AG04449 (cell line): Measurements from ENCODE around the gene HOXA7.

Experiments
- CTCF ChIA-PET: fragments of 350-600 bp; formaldehyde crosslinking; extraction: SDS; loops from one replicate; lab custom pipeline; 2021; ENCODE audit warnings: antibody characterized with exemption; lab: Yijun Ruan, JAX
- POLR2A ChIA-PET: fragments of 400-600, 350-600 bp; formaldehyde crosslinking; extraction: SDS; loops from one replicate; lab custom pipeline; 2020; ENCODE audit warnings: antibody characterized with exemption, inconsistent platforms; lab: Yijun Ruan, JAX
- DNase-seq: peaks from one replicate; pipeline ENCODE4 v3.0.0-alpha.2; 2010; ENCODE audit warnings: low read depth, low spot score
- H3K4me3 ChIP-seq: 2 replicates; pipeline ENCODE4 v1.5.1; 2011; ENCODE audit warnings: low read depth, mild to moderate bottlenecking, control low read depth, low read length
- CTCF ChIP-seq: IDR thresholded peaks from one replicate; pipeline ENCODE4 v1.5.1; 2011; ENCODE audit warnings: mild to moderate bottlenecking, moderate library complexity, low read length, control low read depth, inconsistent platforms; ENCODE audit not compliant: insufficient read depth; ENCODE audit errors: missing control alignments

The HOXA7 gene

DNA sequence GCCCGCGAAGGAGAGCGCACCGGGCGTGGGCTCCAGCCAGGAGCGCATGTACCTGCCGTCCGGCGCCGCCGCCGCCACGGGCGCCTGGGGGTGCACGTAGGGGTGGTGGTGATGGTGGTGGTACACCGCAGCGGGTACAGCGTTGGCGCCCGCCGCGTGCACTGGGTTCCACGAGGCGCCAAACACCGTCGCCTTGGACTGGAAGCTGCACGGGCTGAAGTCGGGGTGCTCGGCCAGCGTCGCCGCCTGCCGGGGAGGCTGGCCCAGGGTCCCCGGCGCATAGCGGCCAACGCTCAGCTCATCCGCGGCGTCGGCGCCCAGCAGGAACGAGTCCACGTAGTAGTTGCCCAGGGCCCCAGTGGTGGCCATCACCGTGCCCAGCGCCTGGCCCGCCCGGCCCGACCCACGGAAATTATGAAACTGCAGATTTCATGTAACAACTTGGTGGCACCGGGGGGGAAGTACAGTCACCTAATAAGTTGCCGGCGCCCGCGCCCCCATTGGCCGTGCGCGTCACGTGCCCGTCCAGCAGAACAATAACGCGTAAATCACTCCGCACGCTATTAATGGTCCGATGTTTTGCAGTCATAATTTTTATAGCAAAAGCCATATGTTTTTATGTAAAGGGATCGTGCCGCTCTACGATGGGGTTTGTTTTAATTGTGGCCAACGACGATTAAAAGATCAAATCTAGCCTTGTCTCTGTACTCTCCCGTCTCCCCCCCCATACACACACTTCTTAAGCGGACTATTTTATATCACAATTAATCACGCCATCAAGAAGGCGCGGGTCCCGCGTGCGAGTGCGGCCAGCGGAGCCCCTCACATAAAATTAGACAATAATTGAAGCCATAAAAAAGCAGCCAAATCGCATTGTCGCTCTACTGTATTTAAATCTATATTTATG, 8.9 kb upstream of the HOXA7 start, which contains the start of gene HOXA9:
HOXA9 (minus strand) TSS at position 449 of the 907 bp plus-strand sequence; CDS start at position 369, 80 bp downstream.
- peak within 1 kb of the TSS; percentile 75 for H3K4me3 ChIP-seq
- ChIA-PET CTCF (interaction anchor here (1.0 to 6.8 kb wide), 7 partner anchors 9 to 1309 kb away, joined by 3 to 117 read pairs (median 3); partner anchors contain the start of genes HOXA10, HOXA3 and HOXA7), POLR2A (interaction anchor here (1.1 to 2.4 kb wide), 3 partner anchors 9 to 14 kb away, joined by 3 to 13 read pairs (median 12); partner anchors contain the start of gene HOXA7)
- TF ChIP-seq CTCF: peak; percentile 4
- peak; percentile 88 for DNase-seq

DNA sequence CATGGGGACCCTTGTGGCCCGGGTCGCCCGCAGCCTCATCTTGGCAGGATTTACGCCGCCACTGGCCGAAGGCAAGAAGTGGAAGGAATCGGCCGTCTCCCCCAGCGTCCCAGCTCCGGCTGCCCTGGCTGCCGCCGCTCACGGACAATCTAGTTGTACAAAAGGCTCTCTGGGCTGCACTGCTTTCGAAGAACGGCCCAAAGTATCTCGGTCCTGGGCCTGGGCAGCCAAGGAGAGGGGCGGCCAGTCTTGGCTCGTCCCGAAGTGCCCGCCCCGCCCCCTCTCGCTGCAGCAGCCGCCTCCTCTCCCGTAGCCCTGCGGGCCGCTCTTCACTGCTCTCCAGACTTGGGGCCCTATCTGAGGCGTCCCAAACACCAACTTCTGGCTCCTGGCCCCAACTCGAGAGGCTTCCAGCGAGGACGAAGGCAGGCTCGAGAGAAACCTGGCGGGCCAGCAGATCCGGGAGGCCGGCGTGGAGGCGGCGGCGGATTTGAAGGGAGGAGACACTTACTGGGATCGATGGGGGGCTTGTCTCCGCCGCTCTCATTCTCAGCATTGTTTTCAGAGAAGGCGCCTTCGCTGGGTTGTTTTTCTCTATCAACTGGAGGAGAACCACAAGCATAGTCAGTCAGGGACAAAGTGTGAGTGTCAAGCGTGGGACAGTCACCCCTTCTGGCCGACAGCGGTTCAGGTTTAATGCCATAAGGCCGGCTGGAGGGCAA, 8.1 kb upstream of the HOXA7 start:
- POLR2A ChIA-PET: interaction anchor here (1.0 to 2.8 kb wide), 3 partner anchors 8 to 15 kb away, joined by 3 to 13 read pairs (median 10); no protein-coding TSS in a partner anchor
- peak overlapping the region; percentile 75 for H3K4me3 ChIP-seq
- peak; percentile 23 for TF ChIP-seq CTCF
- CTCF ChIA-PET: interaction anchor here (1.0 to 6.8 kb wide), 3 partner anchors 11 to 13 kb away, joined by 3 to 117 read pairs (median 4); partner anchors contain the start of genes HOXA10 and HOXA3
- no peak for DNase-seq

DNA sequence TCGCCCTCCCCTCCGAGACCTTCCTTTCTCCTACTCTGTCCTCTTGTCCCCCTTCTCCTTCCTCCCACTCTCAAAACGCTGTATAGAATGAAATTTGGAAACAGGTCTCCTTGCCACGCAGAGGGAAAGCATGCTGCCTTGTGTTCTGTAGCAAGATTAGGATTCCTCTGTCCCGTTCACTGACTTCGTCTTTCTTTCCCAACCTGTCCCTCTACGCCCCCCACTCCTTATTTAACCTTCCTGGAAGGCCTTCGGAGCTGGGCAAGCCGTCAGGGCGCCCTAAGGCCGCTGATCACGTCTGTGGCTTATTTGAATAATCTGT, 7.5 kb upstream of the HOXA7 start:
- TF ChIP-seq CTCF: no peak
- ChIA-PET CTCF (interaction anchor here (1.0 to 6.8 kb wide), 5 partner anchors 12 to 795 kb away, joined by 3 to 117 read pairs (median 26); partner anchors contain the start of genes HOXA10 and HOXA5), POLR2A (interaction anchor here (1.0 to 2.8 kb wide), 2 partner anchors 9 to 15 kb away, joined by 3 to 10 read pairs; no protein-coding TSS in a partner anchor)
- no peak for DNase-seq
- peak overlapping the region; percentile 75 for H3K4me3 ChIP-seq

- CTCF ChIA-PET: interaction anchor here (0.7 to 6.8 kb wide), 16 partner anchors 10 to 1269 kb away, joined by 3 to 117 read pairs (median 21); partner anchors contain the start of genes HOXA10, HOXA3 and HOXA5
- peak overlapping the region; percentile 75 for H3K4me3 ChIP-seq
- POLR2A ChIA-PET: interaction anchor here (0.8 to 3.5 kb wide), 5 partner anchors 9 to 19 kb away, joined by 3 to 33 read pairs (median 4); partner anchors contain the start of genes HOXA10 and HOXA3
- TF ChIP-seq CTCF: no peak
- DNase-seq: no peak
These were observed 7.0 kb upstream of the HOXA7 start for GRCh38 chr7:27163288-27164044.

GRCh38 chr7:27162561-27163287, 6.2 kb upstream of the HOXA7 start:
- POLR2A ChIA-PET: interaction anchor here (0.8 to 3.5 kb wide), 5 partner anchors 11 to 1306 kb away, joined by 3 to 33 read pairs (median 5); partner anchors contain the start of genes HOXA10 and HOXA3
- H3K4me3 ChIP-seq: peak overlapping the region; percentile 75
- CTCF ChIA-PET: interaction anchor here (0.7 to 6.8 kb wide), 19 partner anchors 9 to 1268 kb away, joined by 3 to 117 read pairs (median 16); partner anchors contain the start of genes HOXA1, HOXA10, HOXA3 and HOXA5
- TF ChIP-seq CTCF: no peak
- DNase-seq: no peak
